ENCODE results near the gene SBK1. TPM values are rescaled to one million over a fixed set of nuclear protein-coding genes. Genes with fewer than 3 reads are reported as not detected.

SBK1 gene
- total RNA-seq, 4 donors from 2014 or later: 1.8 to 6.4 (median 4.5) TPM

GRCh38 chr16:28320741-28321140 lies 28.4 kb downstream of the SBK1 start:
- Histone ChIP-seq H3K36me3 (peaks cover 0 to 8% of the 10 kb centered on the region in 2 donors), H3K4me3 (no peak overlapping the region), H3K4me1 (peaks cover 0 to 4% of the 10 kb centered on the region in 2 donors), H3K9me3 (no peaks in the 10 kb centered on the region), H3K27me3 (no peaks in the 10 kb centered on the region), H3K27ac (no peak overlapping the region)
- DNase-seq (no peak), ATAC-seq (no peak)
- TF ChIP-seq CTCF (IDR thresholded peaks at IDR 0.05 in 4 of 5, conservative IDR thresholded peaks at IDR 0.05 in 1 of 5) (no peak), POLR2A (IDR thresholded peaks at IDR 0.05) (no peak)
- intact Hi-C loops (cut with DNase I; ENCODE audit: low total_unique reads): no loop called here
- in situ Hi-C loops (cut with MboI; ENCODE audit: low sequenced_read_pairs in 4 of 4): no loop called here

- ATAC-seq (no peak), DNase-seq (no peak)
- Histone ChIP-seq H3K4me1 (peaks cover 0 to 2% of the 10 kb centered on the region in 2 donors), H3K27ac (no peak overlapping the region), H3K4me3 (no peak overlapping the region), H3K27me3 (no peaks in the 10 kb centered on the region), H3K9me3 (no peaks in the 10 kb centered on the region), H3K36me3 (peaks cover 0 to 8% of the 10 kb centered on the region in 2 donors)
- peak; percentile 6 to 54 (median 27) for TF ChIP-seq CTCF (IDR thresholded peaks at IDR 0.05 in 4 of 5, conservative IDR thresholded peaks at IDR 0.05 in 1 of 5)
- no peak for TF ChIP-seq POLR2A (IDR thresholded peaks at IDR 0.05)
- in situ Hi-C loops (cut with MboI; ENCODE audit: low sequenced_read_pairs in 4 of 4) (no loop called here), intact Hi-C loops (cut with DNase I; ENCODE audit: low total_unique reads) (no loop called here)
Measured at GRCh38 chr16:28321700-28322411, 29.5 kb downstream of the SBK1 start.

GRCh38 chr16:28324235-28324886 lies 32.0 kb downstream of the SBK1 start:
- Histone ChIP-seq H3K9me3 (no peaks in the 10 kb centered on the region), H3K27ac (no peak overlapping the region), H3K4me1 (no peaks in the 10 kb centered on the region), H3K4me3 (no peak overlapping the region), H3K27me3 (no peaks in the 10 kb centered on the region), H3K36me3 (no peaks in the 10 kb centered on the region)
- DNase-seq: no peak
- no peak for TF ChIP-seq CTCF (IDR thresholded peaks at IDR 0.05 in 4 of 5, conservative IDR thresholded peaks at IDR 0.05 in 1 of 5)
- no peak for TF ChIP-seq POLR2A (IDR thresholded peaks at IDR 0.05)
- in situ Hi-C loops (cut with MboI; ENCODE audit: low sequenced_read_pairs in 4 of 4) (no loop called here), intact Hi-C loops (cut with DNase I; ENCODE audit: low total_unique reads) (no loop called here)
- ATAC-seq: no peak

- ATAC-seq: no peak
- intact Hi-C loops (cut with DNase I; ENCODE audit: low total_unique reads): no loop called here
- H3K4me1 ChIP-seq: no peaks in the 10 kb centered on the region
Measured at GRCh38 chr16:28324887-28325279, 32.6 kb downstream of the SBK1 start.

More at GRCh38 chr16:28324887-28325279, 32.6 kb downstream of the SBK1 start:
- H3K36me3 ChIP-seq: no peaks in the 10 kb centered on the region
- H3K27ac ChIP-seq: no peak overlapping the region
- no peaks in the 10 kb centered on the region for H3K9me3 ChIP-seq
- in situ Hi-C loops (cut with MboI; ENCODE audit: low sequenced_read_pairs in 4 of 4): no loop called here
- H3K4me3 ChIP-seq: no peak overlapping the region
- no peak for TF ChIP-seq POLR2A (IDR thresholded peaks at IDR 0.05)
- TF ChIP-seq CTCF (IDR thresholded peaks at IDR 0.05 in 4 of 5, conservative IDR thresholded peaks at IDR 0.05 in 1 of 5): no peak
- DNase-seq: no peak
- no peaks in the 10 kb centered on the region for H3K27me3 ChIP-seq
